Osteoblast (primary cell): ENCODE measurements around the gene TUBB3. TPM values are rescaled to one million over a fixed set of nuclear protein-coding genes. Genes with fewer than 3 reads are reported as not detected.

Experiments
- DNase-seq: peaks from one replicate; pipeline ENCODE4 v3.0.0; 2011; ENCODE audit warnings: low spot score, mixed read lengths; ENCODE audit not compliant: insufficient read length; ENCODE audit errors: missing footprints
- H2AFZ ChIP-seq: 2 replicates; pipeline ENCODE4 v1.6.0; 2011; ENCODE audit warnings: mild to moderate bottlenecking, low read length
- H3K27ac ChIP-seq: 2 replicates; pipeline ENCODE4 v1.5.1; 2011; ENCODE audit warnings: mild to moderate bottlenecking, low read depth, low read length, moderate library complexity
- H3K27me3 ChIP-seq: 2 replicates; pipeline ENCODE4 v1.6.0; 2012; ENCODE audit warnings: mild to moderate bottlenecking, control low read depth, inconsistent platforms, low read length, moderate library complexity; ENCODE audit not compliant: insufficient read depth
- H3K36me3 ChIP-seq: 2 replicates; pipeline ENCODE4 v1.5.1; 2011; ENCODE audit warnings: mild to moderate bottlenecking, low read length, control low read depth, moderate library complexity; ENCODE audit not compliant: insufficient read depth
- H3K4me1 ChIP-seq: 2 replicates; pipeline ENCODE4 v1.5.1; 2011; ENCODE audit warnings: mild to moderate bottlenecking, low read length, control low read depth, moderate library complexity; ENCODE audit not compliant: insufficient read depth
- H3K4me2 ChIP-seq: 2 replicates; pipeline ENCODE4 v1.6.0; 2011; ENCODE audit warnings: mild to moderate bottlenecking, low read length; ENCODE audit not compliant: insufficient read depth
- H3K4me3 ChIP-seq: fragments of 200-600 bp; sonication (generic); 3 replicates; pipeline ENCODE4 v1.5.1; 2012; ENCODE audit warnings: mild to moderate bottlenecking, low read length, inconsistent platforms; ENCODE audit not compliant: insufficient read depth
- H3K79me2 ChIP-seq: 2 replicates; pipeline ENCODE4 v1.6.0; 2012; ENCODE audit warnings: mild to moderate bottlenecking, low read length, control low read depth, inconsistent platforms; ENCODE audit not compliant: insufficient read depth
- H3K9me3 ChIP-seq: 2 replicates; pipeline ENCODE4 v1.5.1; 2011; ENCODE audit warnings: low read depth, low read length, control low read depth
- H4K20me1 ChIP-seq: 2 replicates; pipeline ENCODE4 v1.6.0; 2012; ENCODE audit warnings: mild to moderate bottlenecking, low read length, control low read depth; ENCODE audit not compliant: insufficient read depth
- CTCF ChIP-seq: IDR thresholded peaks from 2 replicates; pipeline ENCODE4 v1.5.1; 2011; ENCODE audit warnings: mild to moderate bottlenecking, low read depth, low read length, moderate library complexity; ENCODE audit errors: extremely low read depth
- total RNA-seq: library from RNA; depleted of rRNA; stranded (reverse); fragments of >200 nt; gene quantifications from 2 replicates; pipeline ENCODE4 v1.2.3, GENCODE V29; 2012

TUBB3 gene
- total RNA-seq, 1 donor, result 166 TPM

DNA sequence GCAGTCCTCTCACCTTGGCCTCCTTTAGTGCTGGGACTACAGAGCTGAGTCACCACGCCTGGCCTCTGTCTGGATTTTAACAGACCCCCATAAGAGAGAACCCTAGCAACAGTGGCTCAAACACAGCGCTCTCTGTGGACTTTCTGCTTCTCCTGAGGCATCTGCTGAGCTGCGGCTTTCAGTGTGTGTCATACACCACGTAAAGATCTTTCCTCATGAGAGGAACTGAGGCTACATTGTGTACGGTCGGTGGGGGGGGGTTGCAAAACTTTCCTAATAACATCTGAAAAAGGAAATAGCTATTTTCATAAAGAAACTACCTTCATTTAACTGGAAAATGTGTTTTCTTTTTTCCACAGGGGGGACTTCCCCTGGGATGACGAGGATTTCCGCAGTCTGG lies 58.3 kb downstream of the TUBB3 start:
- H3K4me2 ChIP-seq, result no peak overlapping the region
- no peak overlapping the region for H3K27ac ChIP-seq
- no peaks in the 10 kb centered on the region for H3K9me3 ChIP-seq
- peaks cover 33% of the 10 kb centered on the region for H3K79me2 ChIP-seq
- H3K4me1 ChIP-seq, result no peaks in the 10 kb centered on the region
- peaks cover 6% of the 10 kb centered on the region for H4K20me1 ChIP-seq
- TF ChIP-seq CTCF, result no peak
- H3K27me3 ChIP-seq, result no peaks in the 10 kb centered on the region
- DNase-seq, result peak; percentile 25
- peaks cover 64% of the 10 kb centered on the region for H3K36me3 ChIP-seq
- H2AFZ ChIP-seq, result no peak overlapping the region
- no peak overlapping the region for H3K4me3 ChIP-seq

DNA sequence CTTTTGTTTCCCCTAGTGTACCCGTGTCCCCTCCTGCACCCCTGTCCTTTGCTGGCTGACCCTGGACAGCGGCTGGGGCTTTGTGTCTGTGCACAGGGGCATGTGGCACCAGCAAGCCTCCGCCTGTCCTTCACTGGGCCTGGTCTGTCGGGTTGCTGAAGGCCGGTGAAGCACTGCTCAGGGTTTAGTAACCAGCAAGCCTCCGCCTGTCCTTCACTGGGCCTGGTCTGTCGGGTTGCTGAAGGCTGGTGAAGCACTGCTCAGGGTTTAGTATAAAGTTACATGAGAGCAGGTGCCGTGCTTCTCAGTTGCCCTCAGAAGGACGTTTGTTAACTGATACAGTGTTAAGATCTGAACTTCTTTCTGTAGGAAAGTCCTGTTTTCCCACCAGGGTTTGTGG lies 59.2 kb downstream of the TUBB3 start:
- peaks cover 6% of the 10 kb centered on the region for H4K20me1 ChIP-seq
- H2AFZ ChIP-seq, result no peak overlapping the region
- peaks cover 24% of the 10 kb centered on the region for H3K79me2 ChIP-seq
- no peaks in the 10 kb centered on the region for H3K9me3 ChIP-seq
- H3K36me3 ChIP-seq, result peaks cover 64% of the 10 kb centered on the region
- no peaks in the 10 kb centered on the region for H3K4me1 ChIP-seq
- no peak overlapping the region for H3K4me2 ChIP-seq
- no peak for DNase-seq
- H3K27me3 ChIP-seq, result no peaks in the 10 kb centered on the region
- no peak for TF ChIP-seq CTCF
- H3K27ac ChIP-seq, result no peak overlapping the region
- no peak overlapping the region for H3K4me3 ChIP-seq

DNA sequence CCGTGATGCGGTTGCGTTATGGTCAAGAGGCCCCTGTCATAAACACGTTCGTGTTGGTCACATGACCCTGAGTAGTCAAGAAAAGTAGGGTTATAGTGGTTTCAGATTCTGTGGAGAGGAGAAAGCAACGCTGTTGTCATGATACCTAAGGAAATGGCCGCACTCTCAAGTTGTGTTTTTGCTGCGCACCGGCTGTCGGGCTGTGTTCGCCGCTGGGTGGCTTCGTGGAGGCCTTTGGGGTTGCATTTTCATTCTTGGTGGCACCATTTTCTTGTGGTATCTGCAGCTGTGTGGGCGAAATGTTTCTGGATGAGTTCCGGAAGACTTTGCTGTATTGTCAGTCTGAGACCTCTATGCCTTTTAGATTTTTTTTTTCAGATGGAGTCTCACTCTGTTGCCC lies 60.4 kb downstream of the TUBB3 start:
- Histone ChIP-seq H3K79me2 (peaks cover 14% of the 10 kb centered on the region), H3K36me3 (peaks cover 56% of the 10 kb centered on the region), H3K9me3 (no peaks in the 10 kb centered on the region), H3K4me3 (no peak overlapping the region), H2AFZ (no peak overlapping the region), H3K4me1 (no peaks in the 10 kb centered on the region), H3K27ac (no peak overlapping the region), H3K27me3 (no peaks in the 10 kb centered on the region), H4K20me1 (no peaks in the 10 kb centered on the region), H3K4me2 (no peak overlapping the region)
- TF ChIP-seq CTCF, result no peak
- peak; percentile 11 for DNase-seq

DNA sequence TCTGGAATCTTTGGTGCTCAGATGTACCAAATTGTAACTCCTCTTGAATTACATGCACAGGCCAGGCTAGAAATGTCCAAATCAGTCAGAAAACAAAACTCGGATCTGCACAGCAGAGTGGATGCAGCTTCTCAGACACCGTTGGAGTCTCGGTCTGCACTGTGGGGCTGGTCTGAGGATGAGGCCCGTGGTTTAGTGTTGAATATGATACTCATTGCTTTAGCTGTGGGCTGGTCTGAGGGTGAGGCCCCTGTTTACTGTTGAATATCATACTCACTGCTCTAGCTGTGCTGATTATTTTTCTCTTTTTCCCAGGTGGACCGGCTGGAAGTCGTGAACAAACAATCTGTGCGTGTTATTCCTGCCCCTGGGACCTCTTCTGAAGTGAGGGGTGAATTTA lies 61.1 kb downstream of the TUBB3 start:
- Histone ChIP-seq H3K4me1 (no peaks in the 10 kb centered on the region), H3K4me3 (no peak overlapping the region), H3K9me3 (no peaks in the 10 kb centered on the region), H3K79me2 (peaks cover 10% of the 10 kb centered on the region), H3K4me2 (no peak overlapping the region), H4K20me1 (no peaks in the 10 kb centered on the region), H3K27ac (no peak overlapping the region), H3K27me3 (no peaks in the 10 kb centered on the region), H3K36me3 (peaks cover 62% of the 10 kb centered on the region), H2AFZ (no peak overlapping the region)
- TF ChIP-seq CTCF, result no peak
- DNase-seq, result peak; percentile 18
